Sigmoid colon (tissue), 4 donors: ENCODE data around the gene CRABP1.

Source experiments
- EP300 ChIP-seq, 4 donors: sonication (generic); formaldehyde crosslinking; IDR thresholded peaks; one replicate each; pipeline ENCODE4 v1.6.1; 2017; ENCODE audit warnings: antibody characterized with exemption in 4 of 4
- POLR2A ChIP-seq, 2 donors: fragments of 450-650 bp; IDR thresholded peaks; one replicate each; pipeline ENCODE4 v1.6.1; 2016; ENCODE audit warnings: antibody characterized with exemption in 2 of 2, mild to moderate bottlenecking in 2 of 2, moderate library complexity in 2 of 2
- POLR2AphosphoS5 ChIP-seq, 4 donors: sonication (generic); formaldehyde crosslinking; IDR thresholded peaks; one replicate each; pipeline ENCODE4 v1.6.1; 2017; ENCODE audit warnings: antibody characterized with exemption in 4 of 4
- TF ChIP-seq, protein P1 (sequence below), 4 experiments: fragments of 450-650 bp in 3 of 4; fragments of 200-600 bp in 1 of 4; IDR thresholded peaks; one replicate each; pipeline ENCODE4 v1.5.1; 2016 to 2019; ENCODE audit warnings: antibody characterized with exemption in 4 of 4, mild to moderate bottlenecking in 3 of 4, moderate library complexity in 2 of 4

DNA sequence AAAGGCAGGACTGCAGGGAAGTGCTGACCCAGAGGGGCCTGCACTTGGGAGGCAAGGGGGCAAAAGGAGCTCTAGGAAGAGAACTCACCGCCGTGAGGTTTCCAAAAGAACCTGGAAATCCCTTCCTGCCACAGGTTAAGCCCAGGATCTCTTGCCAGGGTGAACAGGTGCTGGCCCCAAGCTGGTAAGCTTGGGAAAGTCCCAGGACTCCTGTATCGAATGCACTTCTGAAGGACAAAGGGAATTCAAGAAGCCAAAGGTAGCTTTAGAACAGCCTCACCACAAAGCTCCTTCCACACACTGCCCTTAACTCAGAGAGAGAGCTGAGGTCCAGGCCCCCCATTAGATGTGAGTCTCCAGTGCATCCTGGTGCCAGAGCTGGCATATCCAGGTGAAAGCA lies 28.9 kb upstream of the CRABP1 start:
- TF ChIP-seq POLR2A (IDR thresholded peaks at IDR 0.05): no peak
- TF ChIP-seq, protein P1, sequence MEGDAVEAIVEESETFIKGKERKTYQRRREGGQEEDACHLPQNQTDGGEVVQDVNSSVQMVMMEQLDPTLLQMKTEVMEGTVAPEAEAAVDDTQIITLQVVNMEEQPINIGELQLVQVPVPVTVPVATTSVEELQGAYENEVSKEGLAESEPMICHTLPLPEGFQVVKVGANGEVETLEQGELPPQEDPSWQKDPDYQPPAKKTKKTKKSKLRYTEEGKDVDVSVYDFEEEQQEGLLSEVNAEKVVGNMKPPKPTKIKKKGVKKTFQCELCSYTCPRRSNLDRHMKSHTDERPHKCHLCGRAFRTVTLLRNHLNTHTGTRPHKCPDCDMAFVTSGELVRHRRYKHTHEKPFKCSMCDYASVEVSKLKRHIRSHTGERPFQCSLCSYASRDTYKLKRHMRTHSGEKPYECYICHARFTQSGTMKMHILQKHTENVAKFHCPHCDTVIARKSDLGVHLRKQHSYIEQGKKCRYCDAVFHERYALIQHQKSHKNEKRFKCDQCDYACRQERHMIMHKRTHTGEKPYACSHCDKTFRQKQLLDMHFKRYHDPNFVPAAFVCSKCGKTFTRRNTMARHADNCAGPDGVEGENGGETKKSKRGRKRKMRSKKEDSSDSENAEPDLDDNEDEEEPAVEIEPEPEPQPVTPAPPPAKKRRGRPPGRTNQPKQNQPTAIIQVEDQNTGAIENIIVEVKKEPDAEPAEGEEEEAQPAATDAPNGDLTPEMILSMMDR (IDR thresholded peaks at IDR 0.05): no peak
- TF ChIP-seq EP300 (IDR thresholded peaks at IDR 0.05): no peak
- no peak for TF ChIP-seq POLR2AphosphoS5 (IDR thresholded peaks at IDR 0.05)
